Ishikawa (cell line): Measurements from ENCODE around the gene CPA5.

Experiments
- CEBPB ChIP-seq: IDR thresholded peaks from 2 replicates; pipeline ENCODE4 v1.6.1; 2012
- CREB1 ChIP-seq: IDR thresholded peaks from 2 replicates; pipeline ENCODE4 v1.6.1; 2012; ENCODE audit warnings: low read depth
- EP300 ChIP-seq: IDR thresholded peaks from 2 replicates; pipeline ENCODE4 v1.6.1; 2012; ENCODE audit warnings: borderline replicate concordance
- MAX ChIP-seq: IDR thresholded peaks from 2 replicates; pipeline ENCODE4 v1.6.1; 2012
- NFIC ChIP-seq: IDR thresholded peaks from 2 replicates; pipeline ENCODE4 v1.6.1; 2012
- RAD21 ChIP-seq: IDR thresholded peaks from 2 replicates; pipeline ENCODE4 v1.6.1; 2012; ENCODE audit warnings: low read depth
- REST ChIP-seq: IDR thresholded peaks from 2 replicates; pipeline ENCODE4 v1.6.1; 2012; ENCODE audit warnings: low read depth, mild to moderate bottlenecking
- TAF1 ChIP-seq: IDR thresholded peaks from 2 replicates; pipeline ENCODE4 v1.6.1; 2012; ENCODE audit warnings: low read depth, mild to moderate bottlenecking
- TEAD4 ChIP-seq: IDR thresholded peaks from 2 replicates; pipeline ENCODE4 v1.6.1; 2012
- USF1 ChIP-seq: IDR thresholded peaks from 2 replicates; pipeline ENCODE4 v1.6.1; 2012
- YY1 ChIP-seq: IDR thresholded peaks from 2 replicates; pipeline ENCODE4 v1.6.1; 2012; ENCODE audit warnings: low read depth

GRCh38 chr7:130393841-130394411 is 49.3 kb downstream of the CPA5 start:
- TF ChIP-seq RAD21 (no peak), MAX (no peak), NFIC (no peak), USF1 (no peak), CREB1 (no peak), EP300 (no peak), TAF1 (no peak), YY1 (no peak), CEBPB (no peak), REST (no peak), TEAD4 (no peak)
